ENCODE results near the gene LRFN4. TPM values are rescaled to one million over a fixed set of nuclear protein-coding genes. Genes with fewer than 3 reads are reported as not detected.

LRFN4 gene
- total RNA-seq, 1 experiment from 2014 or later: 30.5 TPM

DNA sequence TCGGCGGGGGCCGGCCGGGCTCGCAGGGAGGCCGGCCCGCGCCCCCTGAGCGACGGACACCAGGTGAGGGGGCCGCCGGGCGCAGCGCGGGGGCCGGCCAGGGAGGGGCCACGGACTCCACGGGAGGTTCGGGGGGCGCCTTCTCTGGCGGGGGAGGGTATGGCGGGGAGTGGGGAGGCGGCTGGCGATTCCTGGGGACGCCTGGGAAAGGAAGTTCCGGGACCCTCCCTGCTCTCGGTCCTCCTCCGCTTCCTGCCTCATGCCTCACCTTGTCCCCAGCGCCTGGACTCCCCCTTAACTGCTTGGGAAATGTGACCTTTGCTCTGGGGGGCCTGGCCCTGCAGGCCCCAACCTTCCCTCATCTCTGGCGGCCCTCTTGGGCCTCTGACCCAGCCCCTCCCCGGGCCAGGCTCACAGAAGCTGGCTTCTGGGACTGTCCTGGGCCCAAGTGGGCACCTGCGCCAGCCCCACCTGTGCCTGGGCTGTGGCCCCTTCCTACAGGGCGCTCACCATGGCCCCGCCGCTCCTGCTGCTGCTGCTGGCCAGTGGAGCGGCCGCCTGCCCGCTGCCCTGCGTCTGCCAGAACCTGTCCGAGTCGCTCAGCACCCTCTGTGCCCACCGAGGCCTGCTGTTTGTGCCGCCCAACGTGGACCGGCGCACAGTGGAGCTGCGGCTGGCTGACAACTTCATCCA lies 516 bp downstream of the LRFN4 start:
- DNase-seq (ENCODE audit: extremely low read depth, low read depth): no peak

DNA sequence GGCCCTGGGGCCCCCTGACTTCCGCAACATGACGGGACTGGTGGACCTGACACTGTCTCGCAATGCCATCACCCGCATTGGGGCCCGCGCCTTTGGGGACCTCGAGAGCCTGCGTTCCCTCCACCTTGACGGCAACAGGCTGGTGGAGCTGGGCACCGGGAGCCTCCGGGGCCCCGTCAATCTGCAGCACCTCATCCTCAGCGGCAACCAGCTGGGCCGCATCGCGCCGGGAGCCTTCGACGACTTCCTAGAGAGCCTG lies 992 bp downstream of the LRFN4 start:
- no peak for DNase-seq (ENCODE audit: extremely low read depth, low read depth)

- DNase-seq (ENCODE audit: extremely low read depth, low read depth): no peak
Observed at GRCh38 chr11:66858186-66858938, 1.5 kb downstream of the LRFN4 start.

- DNase-seq (ENCODE audit: extremely low read depth, low read depth): no peak
Observed at GRCh38 chr11:66858939-66859685, 2.2 kb downstream of the LRFN4 start.

- DNase-seq (ENCODE audit: extremely low read depth, low read depth): no peak
Observed at GRCh38 chr11:66859686-66860448, 3.0 kb downstream of the LRFN4 start.

DNA sequence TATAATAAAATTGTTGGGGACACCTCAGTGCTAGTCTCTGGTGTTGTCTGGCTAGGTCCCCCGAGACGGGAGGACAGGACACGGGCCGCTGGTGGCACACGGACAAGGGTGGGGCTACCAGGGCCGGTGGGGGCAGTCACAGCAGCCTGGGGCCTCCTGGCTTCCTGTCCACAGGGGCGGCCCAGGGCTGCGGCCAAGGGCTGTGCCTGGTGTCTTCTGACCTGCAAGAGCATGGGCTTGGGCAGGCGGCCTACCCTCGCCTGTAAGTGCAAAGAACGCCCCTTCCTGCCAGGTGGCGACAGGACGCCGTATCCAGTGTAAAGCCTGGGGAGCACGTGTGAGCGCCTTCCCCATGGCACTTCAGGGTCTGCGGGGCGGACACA lies 3.6 kb downstream of the LRFN4 start:
- no peak for DNase-seq (ENCODE audit: extremely low read depth, low read depth)

DNA sequence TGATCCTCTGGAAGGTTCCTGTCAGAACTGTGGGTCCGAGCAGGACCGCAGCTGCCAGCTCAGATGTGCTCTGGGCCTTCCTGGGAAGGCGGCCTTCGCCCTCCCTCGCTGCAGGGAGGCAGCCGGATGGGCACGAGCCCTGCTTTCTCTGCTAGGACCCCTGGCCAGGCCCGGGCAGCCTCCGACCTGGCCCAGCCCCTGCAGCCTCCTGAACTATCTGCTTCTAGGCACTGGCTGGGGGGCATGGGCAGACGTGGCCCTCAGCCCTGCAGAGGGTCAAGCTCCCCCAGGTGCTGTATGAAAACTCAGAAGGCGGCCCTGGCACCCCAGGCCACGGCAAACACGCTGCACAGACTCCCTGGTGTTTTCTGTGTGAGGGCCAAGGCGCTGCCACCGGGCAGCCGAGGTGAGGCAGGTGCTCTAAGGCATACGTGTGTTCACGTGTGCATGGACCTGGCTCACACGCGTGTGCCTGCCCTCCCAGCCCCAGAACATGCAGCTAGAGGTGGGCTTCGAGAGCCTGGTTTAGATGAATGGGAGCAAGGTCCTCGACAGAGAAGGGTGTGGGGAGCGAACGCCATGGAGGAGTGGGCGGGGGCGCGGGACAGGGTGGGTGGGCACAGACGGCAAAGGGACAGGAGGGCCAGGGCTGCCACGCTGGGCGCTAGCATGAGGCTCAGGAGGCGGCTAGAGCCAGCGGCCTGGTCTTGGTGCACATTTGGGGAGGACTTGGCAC lies 4.3 kb downstream of the LRFN4 start:
- DNase-seq (ENCODE audit: extremely low read depth, low read depth): no peak

- no peak for DNase-seq (ENCODE audit: extremely low read depth, low read depth)
Observed at GRCh38 chr11:66861774-66862558, 5.1 kb downstream of the LRFN4 start.

GRCh38 chr11:66862559-66863037 lies 5.7 kb downstream of the LRFN4 start:
- DNase-seq (ENCODE audit: extremely low read depth, low read depth): no peak

DNA sequence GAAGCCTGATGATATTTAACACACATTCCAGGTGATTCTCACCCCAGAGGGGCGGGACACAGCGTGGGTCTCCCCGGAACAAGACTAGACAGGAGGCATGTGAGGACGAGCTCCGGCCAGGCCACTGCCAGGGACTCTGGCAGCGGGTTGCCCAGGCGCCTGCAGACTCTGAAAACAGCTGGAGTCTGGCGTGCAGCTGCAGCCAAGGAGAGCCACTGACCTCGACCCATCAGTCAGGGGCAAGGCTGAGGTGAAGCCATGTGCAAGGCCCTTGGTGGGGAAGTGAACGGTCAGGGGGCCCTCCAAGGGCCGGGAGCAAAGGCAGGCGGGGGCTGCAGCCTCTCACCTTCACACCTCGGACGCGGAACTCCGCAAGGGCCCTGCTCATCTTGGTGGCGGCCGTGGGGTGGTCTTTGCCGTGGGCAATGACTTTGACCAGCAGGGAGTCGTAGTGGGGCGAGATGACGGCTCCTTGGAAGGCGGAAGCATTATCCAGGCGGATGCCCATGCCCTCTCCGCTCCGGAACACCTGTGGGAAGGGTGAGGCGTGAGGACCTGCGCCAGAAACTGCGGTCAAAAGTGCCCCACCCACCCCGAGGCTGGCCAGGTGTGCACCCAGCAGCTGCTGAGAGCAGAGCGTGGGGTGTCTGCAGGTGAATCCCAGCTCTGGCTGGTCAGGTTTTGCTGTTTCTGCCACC lies 6.7 kb downstream of the LRFN4 start:
- DNase-seq (ENCODE audit: extremely low read depth, low read depth): no peak

- DNase-seq (ENCODE audit: extremely low read depth, low read depth): no peak
Observed at GRCh38 chr11:66864172-66864901, 7.5 kb downstream of the LRFN4 start.

DNA sequence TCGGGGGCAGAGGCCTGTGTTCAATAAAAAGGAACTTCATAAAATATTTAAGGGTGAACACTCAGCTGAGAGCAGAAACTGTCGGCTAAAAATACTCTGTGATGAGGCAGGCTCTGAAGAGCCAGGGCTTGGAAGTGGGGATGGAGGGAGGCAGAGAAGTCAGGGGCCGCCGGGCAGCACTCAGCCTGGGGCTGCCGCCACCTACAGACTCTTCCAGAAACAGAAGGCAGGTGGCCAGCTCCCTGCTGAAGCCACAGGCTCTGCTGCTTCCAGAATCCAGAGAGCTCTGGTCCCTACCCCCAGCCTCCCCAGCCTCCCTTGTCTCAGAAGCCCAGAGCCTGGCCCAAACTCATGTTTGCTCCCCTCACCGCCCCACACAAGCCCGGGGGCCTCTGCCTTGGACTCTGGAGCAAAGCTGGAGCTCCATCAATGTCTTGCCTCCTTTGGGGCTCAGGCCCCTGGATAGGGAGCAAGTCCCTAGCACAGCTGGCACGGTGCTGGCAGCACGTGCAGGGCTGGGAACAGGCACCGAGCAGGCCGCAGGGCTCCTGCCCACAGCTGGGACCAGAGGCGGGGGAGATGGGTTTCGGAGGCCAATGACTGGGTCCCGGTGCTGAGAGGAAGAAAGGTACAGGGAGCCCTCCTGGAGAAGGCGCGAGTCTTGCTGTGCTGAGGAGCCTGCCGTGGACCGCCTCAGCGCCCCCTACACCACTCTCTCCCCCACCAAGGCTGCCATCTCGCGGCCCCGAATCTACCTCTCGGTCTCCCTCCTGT lies 8.2 kb downstream of the LRFN4 start:
- no peak for DNase-seq (ENCODE audit: extremely low read depth, low read depth)

GRCh38 chr11:66866007-66866406 lies 9.1 kb downstream of the LRFN4 start:
- DNase-seq (ENCODE audit: extremely low read depth, low read depth): no peak

DNA sequence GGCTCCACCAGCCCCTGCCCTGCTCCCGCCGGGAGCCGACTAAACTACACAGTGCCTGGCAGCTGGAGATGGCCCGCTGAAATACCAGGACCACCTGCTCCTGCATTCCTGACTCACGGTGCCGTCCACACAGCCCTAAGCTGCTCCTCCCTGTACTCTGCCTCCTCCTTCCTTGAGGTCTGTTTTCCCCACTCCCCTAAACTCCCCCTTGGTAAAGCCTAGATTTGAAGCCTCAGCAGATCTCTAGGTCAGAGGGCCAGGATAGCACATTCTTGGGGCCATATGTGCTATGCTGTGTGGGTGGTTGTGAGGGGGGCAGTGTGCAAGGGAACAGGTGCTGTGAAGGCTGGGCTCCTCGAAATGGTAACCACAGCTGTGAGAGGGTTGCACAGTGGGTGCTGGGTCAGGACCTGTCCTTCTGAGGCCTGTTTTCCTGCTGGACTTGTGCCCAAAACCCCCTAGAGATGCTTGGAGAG lies 9.7 kb downstream of the LRFN4 start:
- DNase-seq (ENCODE audit: extremely low read depth, low read depth): no peak

GRCh38 chr11:66867425-66868040 lies 10.7 kb downstream of the LRFN4 start:
- no peak for DNase-seq (ENCODE audit: extremely low read depth, low read depth)

DNA sequence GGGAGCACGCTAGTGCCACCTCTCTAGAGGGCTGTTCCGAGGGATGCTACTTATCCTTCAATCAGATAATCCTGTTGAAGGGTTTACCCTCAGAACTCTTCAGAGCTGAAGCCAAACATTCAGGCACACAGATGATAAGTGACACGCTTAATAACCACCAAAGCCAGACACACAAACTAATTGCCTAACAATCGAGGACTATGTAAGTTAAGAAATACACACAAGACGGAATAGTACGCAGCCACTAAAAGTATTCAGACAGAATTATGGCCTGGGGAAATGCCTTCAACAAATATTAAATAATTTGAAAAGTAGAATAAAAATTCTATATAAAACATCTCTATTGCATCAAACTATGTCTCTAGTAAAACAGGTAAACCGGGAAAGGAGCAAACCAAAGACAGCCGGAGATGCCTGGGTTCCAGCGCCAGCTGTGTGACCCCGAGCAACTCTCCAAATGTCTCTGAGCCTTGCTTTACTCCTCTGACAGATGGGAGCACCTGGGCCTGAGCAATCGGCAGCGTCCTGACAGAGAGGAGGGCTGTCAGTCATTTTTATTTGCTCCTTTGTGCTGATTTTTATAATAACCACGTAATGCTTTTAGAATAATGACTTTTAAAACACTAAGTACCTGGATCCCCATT lies 11.3 kb downstream of the LRFN4 start:
- DNase-seq (ENCODE audit: extremely low read depth, low read depth): no peak

Measured in NCI-H460 (cell line).